NCI-H1694 (cell line): Measurements from ENCODE around the gene GNAQ.
"Not testable (repeated sequence)": the region's sequence is repeated elsewhere in the genome, so short reads cannot be mapped to it uniquely, and the experiment has no call there.

Experiments used
- DNase-seq: peaks from one replicate; lab custom pipeline; 2025; lab: John Stamatoyannopoulos, UW

GNAQ gene

GRCh38 chr9:77901771-77902170, 129.8 kb downstream of the GNAQ start:
- no peak for DNase-seq

DNA sequence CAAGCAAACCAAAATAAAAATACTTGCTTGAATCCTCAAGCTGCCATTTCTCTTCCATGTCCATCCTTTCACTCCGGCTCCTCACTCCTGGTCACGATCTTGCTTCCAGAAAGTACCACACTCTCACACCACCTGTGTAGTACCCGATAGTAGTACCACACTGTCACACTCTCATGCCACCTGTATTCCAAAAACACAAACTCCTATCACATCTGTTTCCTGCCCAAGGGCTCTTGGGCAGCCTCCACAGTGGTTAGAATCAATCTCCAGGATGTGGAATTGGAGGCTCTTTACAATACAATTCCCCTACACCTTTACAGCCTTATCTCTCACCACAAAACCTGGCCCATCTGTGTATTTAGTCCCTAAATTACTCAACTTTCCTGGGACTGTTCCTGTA, 130.6 kb downstream of the GNAQ start:
- no peak for DNase-seq

DNA sequence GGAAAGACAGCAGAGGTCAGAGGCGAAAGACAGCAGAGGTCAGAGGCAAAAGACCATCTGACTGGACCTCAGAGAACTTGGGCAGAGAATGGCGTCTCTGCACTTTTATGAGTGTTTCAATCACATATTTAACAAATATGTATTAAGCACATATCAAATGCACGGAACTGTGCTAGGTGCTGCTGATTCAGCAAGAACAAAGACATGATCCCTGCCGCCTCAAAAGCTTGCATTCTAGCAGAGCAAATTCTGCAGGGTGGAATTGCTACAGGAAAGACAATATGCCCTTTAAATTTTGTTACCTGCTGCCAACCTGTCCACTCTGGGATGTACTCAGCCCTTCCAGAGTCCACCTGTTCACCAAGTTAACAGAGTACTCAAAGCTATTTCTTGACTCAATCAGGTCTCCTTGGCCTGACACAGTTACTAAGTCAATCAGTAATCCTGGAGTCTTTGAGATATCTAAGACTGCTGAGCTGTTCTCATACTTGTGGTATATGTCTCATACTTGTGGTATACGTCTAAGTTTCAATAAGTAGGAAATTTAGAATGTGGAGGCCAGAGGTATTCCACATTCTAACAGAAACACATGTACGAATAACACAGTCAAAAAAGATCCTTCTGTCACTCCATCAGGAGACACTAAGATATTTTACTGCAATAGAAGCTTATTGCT, 131.8 kb downstream of the GNAQ start:
- DNase-seq = no peak

DNA sequence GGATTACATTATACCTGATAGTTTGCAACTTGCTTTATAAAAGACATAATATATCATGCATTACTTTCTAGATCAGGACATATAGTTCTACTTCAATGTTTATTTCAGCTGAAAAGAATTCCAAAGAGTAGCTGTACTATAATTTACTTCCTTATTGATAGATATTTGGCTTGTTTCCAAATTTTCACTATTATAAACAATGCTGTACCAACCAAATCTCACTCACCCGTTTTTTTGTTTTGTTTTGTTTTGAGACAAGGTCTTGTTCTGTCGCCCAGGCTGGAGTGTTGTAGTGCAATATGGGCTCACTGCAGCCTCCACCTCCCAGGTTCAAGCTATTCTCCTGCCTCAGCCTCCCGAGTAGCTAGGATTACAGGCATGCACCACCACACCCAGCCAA, 132.7 kb downstream of the GNAQ start:
- DNase-seq = no peak

DNA sequence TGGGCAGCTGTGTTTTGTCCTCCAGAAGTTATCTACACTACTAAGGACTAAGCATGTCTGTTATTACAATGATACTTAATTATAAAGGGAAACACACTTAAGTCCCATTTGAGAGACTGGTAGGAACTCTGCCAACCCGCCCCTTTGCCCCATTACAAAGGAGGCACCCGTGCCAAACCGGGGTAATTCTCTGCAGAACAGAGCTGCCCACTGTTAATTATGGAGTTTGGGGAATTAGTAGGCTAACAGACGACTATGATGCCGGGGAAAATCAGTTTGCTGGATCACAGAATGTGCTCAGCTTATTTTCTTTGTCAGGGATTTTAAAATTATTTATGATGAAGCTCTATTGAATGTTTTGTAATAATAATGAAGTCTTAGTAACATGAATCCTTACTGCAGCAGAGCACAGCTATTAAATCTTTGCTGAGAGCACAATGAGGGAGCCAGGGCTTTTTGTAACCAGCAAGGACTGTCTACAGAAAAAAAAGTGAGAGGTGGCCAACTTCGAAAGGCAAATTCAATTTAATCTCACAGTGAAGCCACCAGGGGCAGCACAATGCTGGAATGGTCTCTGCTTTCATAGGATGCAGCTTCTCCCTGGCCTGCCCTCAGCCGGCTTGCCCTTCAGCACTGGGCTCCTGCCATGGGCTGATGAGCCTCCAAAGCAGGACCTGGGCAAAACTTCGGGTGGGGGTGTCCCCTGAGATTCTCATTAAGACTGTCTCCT, 134.5 kb downstream of the GNAQ start:
- DNase-seq = peak; percentile 0

DNA sequence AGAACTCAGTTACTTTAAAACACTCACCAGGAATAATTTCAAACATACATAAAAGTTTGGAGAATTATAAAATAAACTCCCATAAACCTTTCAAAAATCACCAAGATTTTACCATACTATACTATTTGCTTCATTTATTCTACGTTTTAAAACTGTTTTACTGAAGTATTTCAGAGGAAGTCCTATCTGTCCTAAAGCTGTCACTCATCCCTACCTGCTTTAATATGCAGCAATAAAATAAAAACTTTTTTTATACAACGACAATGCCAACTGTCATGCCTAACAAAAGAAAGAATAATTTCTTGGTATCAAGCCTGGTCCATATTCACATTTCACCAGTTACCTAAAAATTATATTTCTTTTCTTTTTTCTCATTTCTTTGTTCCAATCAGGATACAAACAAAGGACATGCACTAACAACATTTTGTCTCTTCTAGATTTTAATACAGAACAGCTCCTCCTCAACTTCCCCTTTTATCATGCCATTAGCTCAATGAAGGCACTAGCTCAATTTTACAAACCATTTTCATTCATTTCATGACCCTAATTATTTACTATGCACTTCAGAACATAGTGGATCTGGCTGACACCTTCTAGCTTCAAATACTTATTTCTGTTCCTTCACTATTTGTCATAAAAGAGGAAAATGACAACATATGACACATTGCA, 135.2 kb downstream of the GNAQ start:
- DNase-seq = no peak

GRCh38 chr9:77893706-77894105, 137.9 kb downstream of the GNAQ start:
- no peak for DNase-seq

DNA sequence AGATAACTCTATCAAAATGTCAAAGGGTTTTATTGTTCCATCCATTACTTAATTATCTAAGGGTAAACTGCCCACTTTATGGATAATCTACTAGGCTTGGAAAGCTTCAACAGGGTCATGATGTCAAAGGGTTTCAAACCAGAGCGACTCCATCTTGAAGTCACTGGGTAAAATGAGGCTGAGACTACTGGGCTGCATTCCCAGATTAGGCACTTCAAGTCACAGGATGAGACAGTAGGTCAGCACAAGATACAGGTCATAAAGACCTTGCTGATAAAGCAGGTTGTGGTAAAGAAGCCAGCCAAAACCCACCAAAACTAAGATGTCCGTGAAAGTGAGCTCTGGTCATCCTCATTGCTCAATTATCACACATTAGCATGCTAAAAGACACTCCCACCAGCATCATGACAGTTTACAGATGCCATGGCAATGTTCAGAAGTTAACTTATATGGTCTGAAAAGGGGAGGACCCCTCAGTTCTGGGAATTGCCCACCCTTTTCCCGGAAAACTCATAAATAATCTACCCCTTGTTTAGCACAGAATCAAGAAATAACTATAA, 138.6 kb downstream of the GNAQ start:
- no peak for DNase-seq

DNA sequence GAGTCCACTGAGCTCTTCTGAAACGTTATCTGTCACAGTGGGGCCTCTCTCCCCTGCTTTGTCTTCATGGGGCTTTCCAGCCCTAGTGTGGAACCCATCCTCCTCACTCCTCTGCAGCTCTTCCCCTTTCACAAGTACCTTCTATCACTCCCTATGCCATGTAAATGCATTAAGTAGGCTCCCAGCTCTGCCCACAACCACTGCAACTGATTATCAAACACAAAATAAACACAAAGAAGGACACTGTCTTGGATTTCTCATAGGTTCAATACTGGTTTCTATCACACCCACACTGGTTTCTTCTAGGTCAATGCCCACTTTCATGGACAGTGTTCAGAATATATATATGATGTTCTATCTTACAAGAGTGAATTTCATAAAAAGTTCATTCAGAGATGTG, 139.4 kb downstream of the GNAQ start:
- DNase-seq = no peak

- no peak for DNase-seq
These were observed 140.3 kb downstream of the GNAQ start for GRCh38 chr9:77891128-77891800.

- no peak for DNase-seq
These were observed 143.9 kb downstream of the GNAQ start for GRCh38 chr9:77887662-77888061.

DNA sequence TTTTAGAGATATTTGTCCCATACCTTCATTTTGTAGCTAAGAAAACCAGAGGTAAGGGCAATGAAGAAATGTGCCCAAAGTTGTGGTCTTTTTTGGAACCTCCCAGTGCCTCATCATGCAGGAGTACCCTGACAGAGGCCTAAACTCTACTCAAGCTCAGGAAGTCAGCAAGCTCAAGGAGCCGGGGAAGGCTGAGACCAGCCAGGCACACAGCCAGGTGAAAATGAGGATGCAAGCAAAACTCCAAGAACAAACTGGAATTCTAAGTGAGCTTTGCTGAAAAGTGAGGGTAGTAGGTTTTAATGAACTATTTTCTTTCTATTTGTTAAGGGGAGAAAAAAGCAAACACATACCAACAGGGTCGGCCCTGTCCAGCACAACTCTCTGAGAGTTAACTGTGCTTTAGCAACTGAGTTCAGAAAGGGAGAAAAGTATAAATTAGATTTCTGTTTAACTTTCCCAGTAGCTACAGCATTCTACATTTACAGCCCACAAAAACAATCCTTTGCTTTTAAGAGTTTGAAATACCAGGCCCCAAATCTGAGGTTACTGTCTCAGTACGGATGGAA, 146.4 kb downstream of the GNAQ start:
- no peak for DNase-seq

GRCh38 chr9:77883846-77884771, 147.5 kb downstream of the GNAQ start:
- DNase-seq = no peak

DNA sequence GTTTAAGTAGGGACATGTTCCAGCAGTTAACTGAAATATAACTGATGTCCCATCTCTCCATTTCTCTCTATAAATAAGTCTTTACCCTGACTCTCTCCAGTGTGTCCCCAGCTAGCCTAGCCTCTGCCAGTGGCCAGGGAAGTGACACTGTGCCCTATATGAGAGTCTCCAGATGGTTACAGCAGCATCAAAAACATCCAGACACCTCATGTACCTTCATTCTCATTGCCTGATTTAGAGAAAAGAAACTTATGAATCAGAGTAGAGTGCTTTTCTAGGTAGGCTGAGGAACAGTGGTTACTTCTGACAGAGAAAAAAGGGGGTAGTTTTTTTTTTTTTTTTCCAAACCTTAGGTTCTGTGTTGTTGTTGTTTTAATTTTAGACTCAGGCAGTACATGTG, 148.5 kb downstream of the GNAQ start:
- DNase-seq = no peak

GRCh38 chr9:77882294-77882693, 149.3 kb downstream of the GNAQ start:
- DNase-seq = no peak

- not testable (repeated sequence) for DNase-seq
These were observed 150.0 kb downstream of the GNAQ start for GRCh38 chr9:77881634-77882033.

- no peak for DNase-seq
These were observed 150.5 kb downstream of the GNAQ start for GRCh38 chr9:77881111-77881510.

DNA sequence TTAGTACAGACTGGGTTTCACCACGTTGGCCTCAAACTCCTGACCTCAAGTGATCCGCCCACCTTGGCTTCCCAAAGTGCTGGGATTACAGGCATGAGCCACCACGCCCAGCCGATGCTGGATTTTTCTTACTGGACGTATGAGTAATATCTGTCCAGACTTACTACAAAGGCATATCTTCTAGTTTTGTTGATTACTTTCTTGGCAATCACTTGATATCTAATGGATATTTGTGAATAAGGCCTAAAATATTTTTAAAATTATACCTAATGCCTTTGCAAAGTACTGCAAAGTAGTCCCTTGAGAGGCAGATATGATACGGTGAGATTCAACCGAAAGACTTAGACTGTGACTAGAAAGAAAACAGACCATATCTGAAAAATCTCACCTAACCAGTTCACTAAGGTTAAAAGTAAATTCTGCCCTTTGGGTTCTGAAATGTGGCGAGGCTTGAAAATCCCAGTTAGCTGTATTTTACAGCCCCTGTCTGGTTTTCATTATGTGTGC, 152.1 kb downstream of the GNAQ start:
- DNase-seq = no peak

- DNase-seq = not testable (repeated sequence)
These were observed 152.8 kb downstream of the GNAQ start for GRCh38 chr9:77878793-77879192.

- DNase-seq = no peak
These were observed 153.6 kb downstream of the GNAQ start for GRCh38 chr9:77877976-77878375.

DNA sequence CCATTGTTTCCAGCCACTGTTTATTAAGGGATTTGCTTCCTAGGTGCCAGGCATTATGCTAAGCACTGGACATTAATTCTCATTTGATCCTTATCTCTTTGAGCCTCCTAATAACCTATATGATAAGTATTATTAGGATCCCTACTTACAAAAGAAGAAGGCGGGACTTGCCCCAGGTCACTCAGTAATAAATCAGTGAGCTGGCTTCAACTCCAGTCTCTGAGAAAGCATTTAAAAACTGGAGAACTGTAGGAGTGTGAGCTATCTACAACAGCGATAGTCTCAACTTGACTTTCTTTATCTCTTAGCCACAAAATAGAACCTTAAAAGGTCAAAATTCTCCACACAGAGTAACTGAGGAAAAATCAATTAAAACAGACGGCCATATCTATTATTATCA, 155.0 kb downstream of the GNAQ start:
- DNase-seq = no peak
